Sigmoid colon (tissue), 7 donors: Measurements from ENCODE around the gene GRB2. TPM values are rescaled to one million over a fixed set of nuclear protein-coding genes. Genes with fewer than 3 reads are reported as not detected.
"Not testable (repeated sequence)": the region's sequence is repeated elsewhere in the genome, so short reads cannot be mapped to it uniquely, and the experiment has no call there.

Source experiments
- DNase-seq: peaks from one replicate; pipeline ENCODE4 v3.0.0-alpha.2; 2019
- H3K27ac ChIP-seq, 4 donors: fragments of 200-600 bp; sonication (generic); one replicate each; pipeline ENCODE4 v1.5.1; 2016 to 2019; ENCODE audit warnings: mild to moderate bottlenecking in 1 of 4
- H3K27me3 ChIP-seq, 3 donors: fragments of 200-600 bp; sonication (generic); one replicate each; pipeline ENCODE4 v1.5.1; 2019; ENCODE audit warnings: mild to moderate bottlenecking in 1 of 3
- H3K36me3 ChIP-seq, 4 donors: fragments of 200-600 bp; sonication (generic); one replicate each; pipeline ENCODE4 v1.5.1; 2016 to 2019
- H3K4me1 ChIP-seq, 4 donors: fragments of 200-600 bp; sonication (generic); one replicate each; pipeline ENCODE4 v1.5.1; 2017 to 2019
- H3K4me3 ChIP-seq, 4 donors: fragments of 200-600 bp; sonication (generic); one replicate each; pipeline ENCODE4 v1.5.1; 2017 to 2019; ENCODE audit warnings: mild to moderate bottlenecking in 2 of 4, moderate library complexity in 1 of 4
- H3K9me3 ChIP-seq, 4 donors: fragments of 200-600 bp in 3 of 4; sonication (generic) in 3 of 4; one replicate each; pipeline versions ENCODE4 v1.5.1 to v1.6.1; 2013 to 2019
- EP300 ChIP-seq, 4 donors: sonication (generic); formaldehyde crosslinking; IDR thresholded peaks; one replicate each; pipeline ENCODE4 v1.6.1; 2017; ENCODE audit warnings: antibody characterized with exemption in 4 of 4
- POLR2A ChIP-seq, 2 donors: fragments of 450-650 bp; IDR thresholded peaks; one replicate each; pipeline ENCODE4 v1.6.1; 2016; ENCODE audit warnings: antibody characterized with exemption in 2 of 2, mild to moderate bottlenecking in 2 of 2, moderate library complexity in 2 of 2
- POLR2AphosphoS5 ChIP-seq, 4 donors: sonication (generic); formaldehyde crosslinking; IDR thresholded peaks; one replicate each; pipeline ENCODE4 v1.6.1; 2017; ENCODE audit warnings: antibody characterized with exemption in 4 of 4
- WGBS, 2 donors: extraction: QIAGEN DNeasy Blood & Tissue Kit; methylation state at CpG; one replicate each; pipeline ENCODE4 v1.1.7; 2013; 5-methylcytosine and 5-hydroxymethylcytosine counted together
- intact Hi-C: fragments of 100-400 bp; cut with DNase I; formaldehyde crosslinking; loops from one replicate; pipeline ENCODE4 v1.15.1; 2023
- polyA plus RNA-seq, 3 donors: library from polyadenylated mRNA; stranded (reverse); fragments of 200-250 nt; gene quantifications; one replicate each; pipeline ENCODE4 v1.2.3, GENCODE V29; 2013
- total RNA-seq, 4 donors: library from RNA; depleted of rRNA; stranded (reverse); fragments of >200 nt; gene quantifications; one replicate each; pipeline ENCODE4 v1.1.0, GENCODE V29; 2016
- TF ChIP-seq, protein P1 (sequence below), 4 experiments: fragments of 450-650 bp in 3 of 4; fragments of 200-600 bp in 1 of 4; IDR thresholded peaks; one replicate each; pipeline ENCODE4 v1.5.1; 2016 to 2019; ENCODE audit warnings: antibody characterized with exemption in 4 of 4, mild to moderate bottlenecking in 3 of 4, moderate library complexity in 2 of 4
- donor health status: healthy with polysubstance abuse.
- donor health status: Bipolar disorder and iron deficiency.
- donor health status: healthy.

Gene GRB2
- total and polyA plus RNA-seq, 7 donors: 56.5 to 103 (median 81.3) TPM

DNA sequence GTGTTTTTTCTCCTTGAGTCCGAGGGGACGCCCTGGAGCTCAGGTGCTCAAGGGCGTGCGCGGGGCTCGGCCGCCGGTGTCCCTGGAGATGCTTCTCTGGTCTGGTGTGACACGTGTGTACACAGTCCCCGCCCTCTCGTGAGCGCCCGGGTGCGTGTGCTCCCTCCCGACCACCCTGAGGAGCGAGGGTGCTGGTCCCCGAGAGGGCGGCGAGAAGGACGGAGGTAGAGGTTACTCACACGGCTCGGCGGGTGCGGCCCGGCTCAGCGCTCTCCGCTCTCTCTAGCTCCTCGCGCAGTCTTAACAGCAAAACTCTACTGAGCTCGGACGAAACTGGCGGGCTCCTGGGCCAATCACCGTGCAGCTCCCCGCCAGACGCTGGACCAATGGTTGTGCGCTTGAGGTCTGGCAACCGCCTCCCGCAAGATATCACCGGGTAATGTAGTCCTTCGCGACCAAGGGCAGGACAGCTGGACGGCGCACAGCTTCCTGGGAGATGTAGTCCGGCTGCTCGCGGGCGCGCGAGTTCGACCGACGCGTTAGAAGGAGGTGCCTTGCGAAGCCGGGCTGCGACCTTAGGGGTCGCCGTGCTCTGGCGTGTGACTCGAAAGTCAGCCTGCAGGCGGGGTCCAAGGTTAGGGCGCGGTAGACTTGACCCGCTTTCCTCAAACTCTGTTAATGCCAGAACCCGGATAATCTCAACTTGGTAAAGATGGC lies 116.2 kb downstream of the GRB2 start, which contains the start of gene SLC25A19:
TSS of gene SLC25A19 (minus strand) at position 319 of the 717 bp plus-strand sequence. CDS start 2,669 bp downstream, outside the sequence.
- peak; percentile 100 for DNase-seq
- 0% methylated on average over 65 of the region's 65 CpGs for whole genome bisulfite sequencing, 2 donors
- intact Hi-C loops: loop anchor here (2.0 to 10.0 kb wide), 3 partner anchors 18 to 296 kb away; partner anchors contain the start of genes CASKIN2, MIF4GD, MYO15B and TSEN54
- H3K9me3 ChIP-seq: no peaks in the 10 kb centered on the region
- no peaks in the 10 kb centered on the region for H3K27me3 ChIP-seq
- TF ChIP-seq POLR2AphosphoS5 (IDR thresholded peaks at IDR 0.05): peak; percentile 82 to 97 (median 90)
- TF ChIP-seq POLR2A (IDR thresholded peaks at IDR 0.05): peak; percentile 63 to 78
- no peak for TF ChIP-seq EP300 (IDR thresholded peaks at IDR 0.05)
- peaks cover 0 to 18% (median 3%) of the 10 kb centered on the region in 4 donors for H3K36me3 ChIP-seq
- peaks cover 0 to 15% (median 5%) of the 10 kb centered on the region in 4 donors for H3K4me1 ChIP-seq
- H3K27ac ChIP-seq: peak within 1 kb of the TSS; percentile 90 to 97 (median 94)
- peak within 1 kb of the TSS; percentile 65 to 78 (median 74) for H3K4me3 ChIP-seq

DNA sequence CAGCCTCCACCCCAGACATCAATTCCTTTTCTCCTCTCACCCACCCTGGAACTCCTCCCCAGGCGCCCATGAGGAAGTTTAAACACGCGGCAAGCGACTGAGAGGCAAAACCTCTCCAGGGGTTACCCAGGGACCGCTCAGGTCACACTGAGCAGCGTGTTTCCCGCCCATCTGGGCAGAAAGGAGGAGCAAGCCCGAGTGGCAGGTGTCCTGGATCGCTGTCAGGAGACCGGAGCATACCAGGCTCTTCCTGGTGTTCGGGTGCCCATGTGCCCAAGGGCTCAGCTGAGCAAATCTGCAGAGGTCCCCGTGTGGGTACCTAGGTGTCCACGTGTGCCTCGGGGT lies 116.7 kb downstream of the GRB2 start:
- intact Hi-C loops: loop anchor here (2.0 to 10.0 kb wide), 3 partner anchors 18 to 296 kb away; partner anchors contain the start of genes CASKIN2, MIF4GD, MYO15B and TSEN54

DNA sequence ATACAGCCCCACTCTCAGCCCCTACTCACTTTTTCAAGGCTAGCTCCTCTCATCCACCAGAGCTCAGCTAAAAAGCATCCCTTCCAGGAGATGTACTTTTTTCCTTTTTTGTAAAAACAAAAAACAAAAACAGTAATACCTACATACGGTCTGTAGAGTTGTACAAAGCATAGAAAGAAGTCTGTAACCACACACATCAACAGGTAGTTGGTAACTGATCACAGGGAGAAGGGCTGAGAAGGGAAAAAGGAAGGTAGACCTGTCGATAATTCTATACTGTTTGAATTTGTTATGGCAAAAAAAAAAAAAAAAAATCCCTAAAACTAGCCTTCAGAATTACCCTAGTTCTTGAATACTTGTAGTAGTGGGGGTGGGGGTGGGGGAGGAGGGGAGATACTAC lies 117.1 kb downstream of the GRB2 start:
- no peaks in the 10 kb centered on the region for H3K9me3 ChIP-seq
- DNase-seq: no peak
- no peak for TF ChIP-seq EP300 (IDR thresholded peaks at IDR 0.05)
- 7 to 10% methylated on average over 2 of the region's 2 CpGs for WGBS, 2 donors
- peak overlapping the region; percentile 90 to 97 (median 94) for H3K27ac ChIP-seq
- intact Hi-C loops: loop anchor here (2.0 to 10.0 kb wide), 3 partner anchors 18 to 296 kb away; partner anchors contain the start of genes CASKIN2, MIF4GD, MYO15B and TSEN54
- peak overlapping the region in 3 of 4 donors; percentile 65 to 77 (median 71) for H3K4me3 ChIP-seq
- no peaks in the 10 kb centered on the region for H3K27me3 ChIP-seq
- H3K36me3 ChIP-seq: peaks cover 0 to 21% (median 3%) of the 10 kb centered on the region in 4 donors
- H3K4me1 ChIP-seq: peaks cover 0 to 15% (median 5%) of the 10 kb centered on the region in 4 donors

More for the DNA sequence above, 116.7 kb downstream of the GRB2 start:
- peaks cover 0 to 18% (median 3%) of the 10 kb centered on the region in 4 donors for H3K36me3 ChIP-seq
- no peak for DNase-seq
- H3K27ac ChIP-seq: peak overlapping the region; percentile 90 to 97 (median 94)
- WGBS, 2 donors: 0 to 1% methylated on average over 14 of the region's 14 CpGs
- H3K4me3 ChIP-seq: peak overlapping the region; percentile 65 to 78 (median 74)
- H3K9me3 ChIP-seq: no peaks in the 10 kb centered on the region
- TF ChIP-seq POLR2A (IDR thresholded peaks at IDR 0.05) (no peak), EP300 (IDR thresholded peaks at IDR 0.05) (no peak), POLR2AphosphoS5 (IDR thresholded peaks at IDR 0.05) (no peak)
- TF ChIP-seq, protein P1, sequence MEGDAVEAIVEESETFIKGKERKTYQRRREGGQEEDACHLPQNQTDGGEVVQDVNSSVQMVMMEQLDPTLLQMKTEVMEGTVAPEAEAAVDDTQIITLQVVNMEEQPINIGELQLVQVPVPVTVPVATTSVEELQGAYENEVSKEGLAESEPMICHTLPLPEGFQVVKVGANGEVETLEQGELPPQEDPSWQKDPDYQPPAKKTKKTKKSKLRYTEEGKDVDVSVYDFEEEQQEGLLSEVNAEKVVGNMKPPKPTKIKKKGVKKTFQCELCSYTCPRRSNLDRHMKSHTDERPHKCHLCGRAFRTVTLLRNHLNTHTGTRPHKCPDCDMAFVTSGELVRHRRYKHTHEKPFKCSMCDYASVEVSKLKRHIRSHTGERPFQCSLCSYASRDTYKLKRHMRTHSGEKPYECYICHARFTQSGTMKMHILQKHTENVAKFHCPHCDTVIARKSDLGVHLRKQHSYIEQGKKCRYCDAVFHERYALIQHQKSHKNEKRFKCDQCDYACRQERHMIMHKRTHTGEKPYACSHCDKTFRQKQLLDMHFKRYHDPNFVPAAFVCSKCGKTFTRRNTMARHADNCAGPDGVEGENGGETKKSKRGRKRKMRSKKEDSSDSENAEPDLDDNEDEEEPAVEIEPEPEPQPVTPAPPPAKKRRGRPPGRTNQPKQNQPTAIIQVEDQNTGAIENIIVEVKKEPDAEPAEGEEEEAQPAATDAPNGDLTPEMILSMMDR (IDR thresholded peaks at IDR 0.05): no peak
- no peaks in the 10 kb centered on the region for H3K27me3 ChIP-seq
- peaks cover 0 to 15% (median 5%) of the 10 kb centered on the region in 4 donors for H3K4me1 ChIP-seq

DNA sequence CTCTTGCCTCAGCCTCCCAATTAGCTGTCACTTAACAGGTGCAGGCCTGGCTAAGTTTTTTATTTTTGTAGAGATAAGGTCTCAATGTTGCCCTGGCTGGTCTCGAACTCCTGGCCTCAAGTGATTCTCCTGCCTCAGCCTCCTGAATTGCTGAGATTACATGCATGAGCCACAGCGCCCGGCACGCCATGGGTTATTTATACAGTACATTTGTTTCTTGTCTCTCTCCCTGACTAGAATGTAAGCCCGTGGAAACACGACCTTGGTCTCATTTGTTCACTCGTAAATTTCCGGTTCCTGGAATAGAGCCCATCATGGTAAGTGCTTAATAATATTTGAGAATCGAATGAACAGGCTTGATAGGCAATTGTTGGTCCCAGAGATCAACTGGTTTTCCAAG lies 118.3 kb downstream of the GRB2 start:
- H3K9me3 ChIP-seq: no peaks in the 10 kb centered on the region
- TF ChIP-seq POLR2AphosphoS5 (IDR thresholded peaks at IDR 0.05): no peak
- TF ChIP-seq EP300 (IDR thresholded peaks at IDR 0.05): no peak
- TF ChIP-seq POLR2A (IDR thresholded peaks at IDR 0.05): no peak
- TF ChIP-seq, protein P1 (IDR thresholded peaks at IDR 0.05): no peak
- intact Hi-C loops: loop anchor here (5.0 to 10.0 kb wide), 2 partner anchors 230 to 298 kb away; partner anchors contain the start of genes CASKIN2, MYO15B and TSEN54
- DNase-seq: no peak
- no peak overlapping the region for H3K27ac ChIP-seq
- peaks cover 0 to 31% (median 5%) of the 10 kb centered on the region in 4 donors for H3K36me3 ChIP-seq
- no peak overlapping the region for H3K4me3 ChIP-seq
- 73 to 87% methylated on average over 9 of the region's 9 CpGs for WGBS, 2 donors
- H3K4me1 ChIP-seq: peaks cover 0 to 15% (median 5%) of the 10 kb centered on the region in 4 donors
- no peaks in the 10 kb centered on the region for H3K27me3 ChIP-seq

DNA sequence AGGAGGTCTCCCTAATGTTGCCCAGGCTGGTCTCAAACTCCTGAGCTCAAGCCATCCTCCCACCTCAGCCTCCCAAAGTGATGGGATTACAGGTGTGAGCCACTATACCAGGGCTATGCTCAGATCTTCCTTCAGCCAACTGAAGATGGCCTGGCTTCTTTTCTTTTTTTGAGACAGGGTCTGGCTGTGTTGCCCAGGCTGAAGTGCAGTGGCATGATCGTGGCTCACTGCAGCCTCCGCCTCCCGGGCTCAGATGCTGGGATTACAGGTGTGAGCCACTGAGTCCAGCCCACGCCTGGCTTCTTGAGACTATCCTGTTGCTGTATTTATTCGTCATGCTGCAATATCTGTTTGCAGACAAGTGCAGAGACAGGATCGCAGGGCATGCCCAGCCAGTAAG lies 120.4 kb downstream of the GRB2 start:
- TF ChIP-seq EP300 (IDR thresholded peaks at IDR 0.05) (no peak), POLR2AphosphoS5 (IDR thresholded peaks at IDR 0.05) (no peak), POLR2A (IDR thresholded peaks at IDR 0.05) (no peak)
- TF ChIP-seq, protein P1 (IDR thresholded peaks at IDR 0.05): no peak
- Histone ChIP-seq H3K27ac (no peak overlapping the region), H3K4me1 (peaks cover 0 to 10% (median 5%) of the 10 kb centered on the region in 4 donors), H3K27me3 (no peaks in the 10 kb centered on the region), H3K4me3 (no peak overlapping the region), H3K9me3 (no peaks in the 10 kb centered on the region), H3K36me3 (peaks cover 0 to 37% (median 5%) of the 10 kb centered on the region in 4 donors)
- intact Hi-C loops: loop anchor here (5.0 to 10.0 kb wide), 2 partner anchors 232 to 300 kb away; partner anchors contain the start of genes CASKIN2, MYO15B and TSEN54
- 85 to 95% methylated on average over 6 of the region's 6 CpGs for WGBS, 2 donors
- no peak for DNase-seq

DNA sequence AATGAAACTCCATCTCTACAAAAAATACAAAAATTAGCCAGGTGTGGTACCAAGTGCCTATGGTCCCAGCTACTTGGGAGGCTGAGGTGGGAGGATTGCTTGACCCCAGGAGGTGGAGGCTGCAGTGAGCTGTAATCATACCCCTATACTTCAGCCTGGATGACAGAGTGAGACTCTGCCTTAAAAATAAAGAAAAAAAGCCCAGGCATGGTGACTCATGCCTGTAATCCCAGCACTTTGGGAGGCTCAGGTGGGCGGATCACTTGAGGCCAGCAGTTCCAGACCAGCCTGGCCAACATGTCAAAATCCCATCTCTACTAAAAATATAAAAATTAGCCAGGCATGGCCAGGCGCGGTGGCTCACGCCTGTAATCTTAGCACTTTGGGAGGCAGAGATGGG lies 125.3 kb downstream of the GRB2 start:
- 95% methylated on average over 4 of the region's 4 CpGs for WGBS, 2 donors
- peaks cover 0 to 39% (median 6%) of the 10 kb centered on the region in 4 donors for H3K36me3 ChIP-seq
- H3K4me1 ChIP-seq, H3K9me3 ChIP-seq, H3K27ac ChIP-seq, H3K27me3 ChIP-seq, H3K4me3 ChIP-seq, DNase-seq: not testable (repeated sequence)
- intact Hi-C loops: loop anchor here (10.0 kb wide), 1 partner anchor 305 kb away; the partner anchor contains the start of gene MYO15B
